ENCODE data around the gene CCDC86. TPM values are rescaled to one million over a fixed set of nuclear protein-coding genes. Genes with fewer than 3 reads are reported as not detected.

The CCDC86 gene
- total and polyA plus RNA-seq, 4 donors = 8.1 to 15.2 (median 10.0) TPM

- 70 to 81% methylated on average over 13 of the region's 13 CpGs for WGBS, 2 donors
- H3K9me3 ChIP-seq (ENCODE audit: control insufficient read depth, low read length) = no peaks in the 10 kb centered on the region
- no peaks in the 10 kb centered on the region for H3K27me3 ChIP-seq (ENCODE audit: control insufficient read depth in 1 of 2, insufficient read depth in 2 of 2, low read length in 1 of 2)
- H3K27ac ChIP-seq (ENCODE audit: low read depth in 1 of 2, low read length in 2 of 2) = no peak overlapping the region
- peaks cover 0 to 6% of the 10 kb centered on the region in 2 donors for H3K36me3 ChIP-seq (ENCODE audit: control insufficient read depth in 1 of 2, insufficient read depth in 2 of 2, low read length in 1 of 2)
- DNase-seq (no peak), ATAC-seq (ENCODE audit: low FRiP score) (no peak)
- no peak overlapping the region for H3K4me3 ChIP-seq (ENCODE audit: low read length in 2 of 2)
- H3K4me1 ChIP-seq (ENCODE audit: control insufficient read depth in 1 of 2, insufficient read depth in 2 of 2, low read length in 2 of 2) = peaks cover 0 to 4% of the 10 kb centered on the region in 2 donors
- intact Hi-C loops (cut with DNase I) = loop anchor here in 1 of 2 donors (10.0 kb wide), 1 partner anchor 548 kb away; the partner anchor contains the start of gene TMEM216
Observed at GRCh38 chr11:60847281-60847680, 5.4 kb downstream of the CCDC86 start.

DNA sequence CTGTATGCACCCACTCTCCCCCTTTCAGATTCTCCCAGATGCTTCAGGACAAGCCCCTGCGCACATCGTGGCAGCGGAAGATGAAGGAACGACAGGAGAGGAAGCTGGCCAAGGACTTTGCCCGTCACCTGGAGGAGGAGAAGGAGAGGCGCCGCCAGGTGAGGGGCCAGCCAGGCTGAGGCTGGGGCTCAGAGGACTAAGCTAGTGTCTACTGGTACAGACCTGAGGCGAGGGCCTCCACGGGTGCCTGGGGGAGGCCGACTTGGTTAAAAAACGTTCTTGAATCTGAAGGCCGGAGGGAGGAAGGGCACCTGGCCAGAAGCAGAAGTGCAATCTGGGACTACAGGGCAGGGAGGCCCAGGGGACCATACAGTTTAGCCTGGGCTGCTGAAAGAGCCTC, 6.0 kb downstream of the CCDC86 start:
- DNase-seq (no peak), ATAC-seq (ENCODE audit: low FRiP score) (no peak)
- peaks cover 0 to 6% of the 10 kb centered on the region in 2 donors for H3K36me3 ChIP-seq (ENCODE audit: control insufficient read depth in 1 of 2, insufficient read depth in 2 of 2, low read length in 1 of 2)
- H3K4me3 ChIP-seq (ENCODE audit: low read length in 2 of 2) = no peak overlapping the region
- intact Hi-C loops (cut with DNase I) = loop anchor here in 1 of 2 donors (10.0 kb wide), 1 partner anchor 547 kb away; the partner anchor contains the start of gene TMEM216
- H3K9me3 ChIP-seq (ENCODE audit: control insufficient read depth, low read length) = no peaks in the 10 kb centered on the region
- no peaks in the 10 kb centered on the region for H3K27me3 ChIP-seq (ENCODE audit: control insufficient read depth in 1 of 2, insufficient read depth in 2 of 2, low read length in 1 of 2)
- 90 to 91% methylated on average over 12 of the region's 12 CpGs for WGBS, 2 donors
- H3K27ac ChIP-seq (ENCODE audit: low read depth in 1 of 2, low read length in 2 of 2) = no peak overlapping the region
- H3K4me1 ChIP-seq (ENCODE audit: control insufficient read depth in 1 of 2, insufficient read depth in 2 of 2, low read length in 2 of 2) = peaks cover 0 to 4% of the 10 kb centered on the region in 2 donors

- DNase-seq (no peak), ATAC-seq (ENCODE audit: low FRiP score) (no peak)
- Histone ChIP-seq H3K4me3 (ENCODE audit: low read length in 2 of 2) (no peak overlapping the region), H3K36me3 (ENCODE audit: control insufficient read depth in 1 of 2, insufficient read depth in 2 of 2, low read length in 1 of 2) (peaks cover 0 to 6% of the 10 kb centered on the region in 2 donors), H3K27me3 (ENCODE audit: control insufficient read depth in 1 of 2, insufficient read depth in 2 of 2, low read length in 1 of 2) (no peaks in the 10 kb centered on the region), H3K4me1 (ENCODE audit: control insufficient read depth in 1 of 2, insufficient read depth in 2 of 2, low read length in 2 of 2) (peaks cover 0 to 1% of the 10 kb centered on the region in 2 donors), H3K27ac (ENCODE audit: low read depth in 1 of 2, low read length in 2 of 2) (no peak overlapping the region), H3K9me3 (ENCODE audit: control insufficient read depth, low read length) (no peaks in the 10 kb centered on the region)
- WGBS, 2 donors = 83 to 84% methylated on average over 10 of the region's 10 CpGs
- intact Hi-C loops (cut with DNase I) = loop anchor here in 1 of 2 donors (10.0 kb wide), 1 partner anchor 546 kb away; the partner anchor contains the start of gene TMEM216
Observed at GRCh38 chr11:60848714-60849151, 6.8 kb downstream of the CCDC86 start.

DNA sequence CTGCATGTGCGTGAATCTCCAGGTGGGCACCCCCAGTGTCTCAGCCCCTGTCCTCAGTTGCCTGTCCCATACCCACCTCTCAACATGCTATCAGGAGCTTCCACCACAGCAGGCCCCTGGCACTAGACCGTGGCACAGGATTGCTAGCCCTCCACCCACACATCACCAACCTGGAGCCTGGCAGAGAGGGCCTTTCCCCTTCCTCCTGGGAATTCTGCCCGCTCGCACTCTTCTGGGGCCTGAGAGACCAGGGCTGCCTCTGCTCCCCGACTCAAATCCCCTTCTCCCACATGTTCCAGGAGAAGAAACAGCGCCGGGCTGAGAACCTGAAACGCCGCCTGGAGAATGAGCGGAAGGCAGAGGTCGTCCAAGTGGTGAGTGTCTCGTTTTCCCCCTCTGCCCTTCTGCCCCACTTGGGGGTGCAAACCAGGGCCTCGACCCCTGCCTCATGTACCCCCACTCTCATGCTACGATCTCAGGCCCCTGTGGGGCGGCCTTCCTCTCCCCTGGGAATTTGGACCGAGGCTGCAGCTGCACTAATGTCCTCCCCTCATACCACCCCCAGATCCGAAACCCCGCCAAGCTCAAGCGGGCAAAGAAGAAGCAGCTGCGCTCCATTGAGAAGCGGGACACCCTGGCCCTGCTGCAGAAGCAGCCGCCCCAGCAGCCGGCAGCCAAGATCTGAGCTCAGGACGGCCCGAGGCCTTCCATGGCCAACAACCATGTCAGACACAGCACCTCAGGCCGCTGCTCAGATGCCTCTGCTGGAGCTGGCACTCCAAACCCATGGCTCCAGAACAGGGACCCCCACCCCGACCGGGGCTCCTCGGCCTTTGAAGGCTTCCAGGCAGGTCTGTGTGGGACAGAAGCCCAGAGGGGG, 8.0 kb downstream of the CCDC86 start:
- Histone ChIP-seq H3K9me3 (ENCODE audit: control insufficient read depth, low read length) (no peaks in the 10 kb centered on the region), H3K4me3 (ENCODE audit: low read length in 2 of 2) (no peak overlapping the region), H3K27ac (ENCODE audit: low read depth in 1 of 2, low read length in 2 of 2) (no peak overlapping the region), H3K27me3 (ENCODE audit: control insufficient read depth in 1 of 2, insufficient read depth in 2 of 2, low read length in 1 of 2) (no peaks in the 10 kb centered on the region), H3K4me1 (ENCODE audit: control insufficient read depth in 1 of 2, insufficient read depth in 2 of 2, low read length in 2 of 2) (no peaks in the 10 kb centered on the region), H3K36me3 (ENCODE audit: control insufficient read depth in 1 of 2, insufficient read depth in 2 of 2, low read length in 1 of 2) (peaks cover 0 to 6% of the 10 kb centered on the region in 2 donors)
- WGBS, 2 donors = 90 to 91% methylated on average over 29 of the region's 29 CpGs
- intact Hi-C loops (cut with DNase I) = loop anchor here in 1 of 2 donors (10.0 kb wide), 1 partner anchor 545 kb away; the partner anchor contains the start of gene TMEM216
- ATAC-seq (ENCODE audit: low FRiP score) (no peak), DNase-seq (no peak)

DNA sequence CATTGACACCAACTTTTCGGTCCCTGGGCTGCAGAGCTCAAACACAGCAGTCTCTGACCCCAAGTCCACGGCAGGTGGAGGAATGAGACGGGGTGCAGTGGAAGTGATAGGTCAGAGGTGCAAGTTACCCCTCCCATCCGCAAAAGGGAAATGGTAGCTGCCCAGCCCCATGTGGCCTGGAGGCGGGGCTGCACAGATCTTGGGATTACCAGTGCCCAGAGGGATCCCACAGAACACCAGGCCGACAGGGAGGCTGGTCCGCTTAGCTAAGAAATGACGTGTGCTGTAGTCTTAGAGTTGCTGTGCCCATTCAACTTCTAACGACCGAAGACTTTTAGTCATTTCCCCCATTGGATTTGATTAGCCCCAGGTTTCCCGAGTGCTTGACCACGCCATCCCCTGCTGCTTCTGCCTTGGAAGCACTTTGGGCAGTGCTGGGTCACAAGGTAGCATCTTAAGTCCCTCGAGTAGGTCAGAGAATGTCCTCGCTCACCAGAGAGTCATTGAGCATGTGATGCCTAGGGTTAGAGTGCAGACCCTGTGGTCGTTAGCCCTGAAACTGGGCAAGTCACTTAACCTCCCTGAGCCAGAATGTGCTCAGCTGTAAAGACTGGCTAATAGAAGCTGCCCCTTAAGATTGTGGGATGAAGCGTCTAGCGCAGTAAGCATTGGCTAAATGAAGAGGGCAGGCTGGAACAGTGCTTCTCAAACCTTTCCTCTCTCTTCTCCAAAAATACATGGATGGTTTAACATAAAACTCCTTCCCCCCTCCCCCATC, 9.6 kb downstream of the CCDC86 start:
- intact Hi-C loops (cut with DNase I) = no loop called here
- DNase-seq = no peak
- no peak for ATAC-seq (ENCODE audit: low FRiP score)
- H3K4me1 ChIP-seq (ENCODE audit: control insufficient read depth in 1 of 2, insufficient read depth in 2 of 2, low read length in 2 of 2) = no peaks in the 10 kb centered on the region
- H3K36me3 ChIP-seq (ENCODE audit: control insufficient read depth in 1 of 2, insufficient read depth in 2 of 2, low read length in 1 of 2) = peaks cover 0 to 6% of the 10 kb centered on the region in 2 donors
- no peaks in the 10 kb centered on the region for H3K9me3 ChIP-seq (ENCODE audit: control insufficient read depth, low read length)
- no peak overlapping the region for H3K27ac ChIP-seq (ENCODE audit: low read depth in 1 of 2, low read length in 2 of 2)
- H3K4me3 ChIP-seq (ENCODE audit: low read length in 2 of 2) = no peak overlapping the region
- H3K27me3 ChIP-seq (ENCODE audit: control insufficient read depth in 1 of 2, insufficient read depth in 2 of 2, low read length in 1 of 2) = no peaks in the 10 kb centered on the region
- WGBS, 2 donors = 92 to 95% methylated on average over 17 of the region's 17 CpGs

DNA sequence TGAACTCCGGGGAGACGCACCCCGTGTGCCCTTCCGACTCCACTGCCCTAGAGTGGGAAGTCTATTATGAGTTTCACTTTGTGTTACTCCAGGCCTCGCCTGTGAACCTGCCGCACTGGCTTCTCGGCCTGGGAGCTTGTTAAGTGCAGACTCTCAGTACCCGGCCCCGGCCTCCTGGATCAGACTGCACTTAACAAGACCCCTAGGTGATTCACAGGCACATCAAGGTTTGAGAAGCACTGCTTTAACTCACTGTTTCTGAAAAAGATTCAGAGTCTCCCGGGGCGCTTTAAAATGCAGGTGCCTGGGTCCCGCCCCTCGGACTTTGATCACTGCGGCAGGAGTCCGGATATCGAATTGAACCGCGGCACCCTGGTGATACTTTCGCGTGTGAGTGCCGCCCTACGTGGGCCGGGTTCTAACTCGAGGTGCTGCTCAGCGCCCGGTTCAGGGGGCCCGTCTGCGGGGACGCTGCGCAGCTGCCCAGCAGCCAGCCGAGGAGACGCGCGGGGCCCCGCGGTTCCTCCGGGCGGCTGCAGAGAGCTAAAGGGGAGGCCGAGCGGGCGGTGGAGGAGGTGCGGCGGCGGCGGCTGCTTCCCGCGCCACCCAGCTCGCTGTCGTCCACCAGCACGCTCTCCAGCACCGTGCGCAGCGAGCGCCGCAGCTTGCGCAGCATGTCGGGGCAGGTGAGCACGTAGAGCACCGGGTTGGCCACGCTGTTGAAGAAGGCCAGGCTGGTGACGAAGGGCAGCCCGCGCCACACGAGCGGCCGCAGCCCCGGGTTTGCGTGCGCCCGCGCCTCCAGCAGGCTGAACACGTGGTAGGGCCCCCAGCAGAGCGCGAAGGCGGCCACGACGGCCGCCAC, 10.4 kb downstream of the CCDC86 start:
- 35 to 36% methylated on average over 69 to 78 of the region's 78 CpGs for WGBS, 2 donors
- H3K4me3 ChIP-seq (ENCODE audit: low read length in 2 of 2) = no peak overlapping the region

DNA sequence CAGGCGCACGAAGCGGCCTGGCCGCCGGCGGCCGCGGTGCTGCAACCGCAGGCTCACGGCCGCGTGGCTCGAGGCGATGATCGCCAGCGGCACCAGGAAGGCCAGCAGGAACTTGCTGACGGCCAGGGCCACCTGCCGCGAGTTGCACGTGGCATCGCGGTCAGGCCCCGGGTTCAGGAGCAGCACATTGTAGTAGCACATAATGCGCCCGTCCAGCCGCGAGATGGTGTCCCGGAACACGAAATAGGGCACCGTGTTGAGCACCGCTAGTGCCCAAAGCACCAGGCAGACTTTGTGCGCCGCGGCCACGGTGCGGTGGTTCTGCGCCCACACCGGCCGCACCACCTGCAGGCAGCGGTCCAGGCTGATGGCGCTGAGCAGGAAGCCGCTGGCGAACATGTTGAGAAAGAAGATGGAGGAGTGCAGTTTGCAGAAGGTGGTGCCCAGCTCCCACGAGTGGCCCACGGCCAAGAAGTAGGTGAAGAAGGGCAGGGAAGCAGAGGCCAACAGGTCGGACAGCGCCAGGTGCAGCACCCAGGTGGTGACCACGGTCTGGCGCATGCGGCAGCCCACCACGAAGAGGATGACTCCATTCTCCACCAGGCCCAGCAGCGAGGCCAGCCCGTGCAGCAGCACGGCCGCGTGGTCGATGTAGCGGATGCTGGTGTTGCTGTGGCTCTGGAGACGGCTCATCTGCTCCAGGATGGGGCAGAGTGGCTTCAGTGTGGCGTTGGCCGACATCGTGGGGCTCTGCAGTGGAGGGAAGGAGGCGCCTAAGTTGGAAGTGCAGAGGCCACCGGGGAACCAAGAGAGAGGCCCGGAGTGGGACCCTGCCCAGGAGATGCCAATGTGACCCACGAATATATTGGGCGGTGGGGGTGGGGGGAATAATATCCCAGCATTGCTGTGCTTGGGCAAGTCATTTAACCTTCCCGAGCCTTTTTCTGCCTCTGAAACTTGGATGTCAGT, 11.4 kb downstream of the CCDC86 start:
- DNase-seq (no peak), ATAC-seq (ENCODE audit: low FRiP score) (no peak)
- Histone ChIP-seq H3K4me3 (ENCODE audit: low read length in 2 of 2) (no peak overlapping the region), H3K27me3 (ENCODE audit: control insufficient read depth in 1 of 2, insufficient read depth in 2 of 2, low read length in 1 of 2) (no peaks in the 10 kb centered on the region), H3K27ac (ENCODE audit: low read depth in 1 of 2, low read length in 2 of 2) (no peak overlapping the region), H3K36me3 (ENCODE audit: control insufficient read depth in 1 of 2, insufficient read depth in 2 of 2, low read length in 1 of 2) (peaks cover 0 to 6% of the 10 kb centered on the region in 2 donors), H3K9me3 (ENCODE audit: control insufficient read depth, low read length) (no peaks in the 10 kb centered on the region), H3K4me1 (ENCODE audit: control insufficient read depth in 1 of 2, insufficient read depth in 2 of 2, low read length in 2 of 2) (no peaks in the 10 kb centered on the region)
- 75 to 76% methylated on average over 67 to 68 of the region's 68 CpGs for WGBS, 2 donors
- intact Hi-C loops (cut with DNase I) = no loop called here

More for the DNA sequence above, 10.4 kb downstream of the CCDC86 start:
- no peak for ATAC-seq (ENCODE audit: low FRiP score)
- no peak overlapping the region for H3K27ac ChIP-seq (ENCODE audit: low read depth in 1 of 2, low read length in 2 of 2)
- peaks cover 0 to 6% of the 10 kb centered on the region in 2 donors for H3K36me3 ChIP-seq (ENCODE audit: control insufficient read depth in 1 of 2, insufficient read depth in 2 of 2, low read length in 1 of 2)
- H3K27me3 ChIP-seq (ENCODE audit: control insufficient read depth in 1 of 2, insufficient read depth in 2 of 2, low read length in 1 of 2) = no peaks in the 10 kb centered on the region
- H3K4me1 ChIP-seq (ENCODE audit: control insufficient read depth in 1 of 2, insufficient read depth in 2 of 2, low read length in 2 of 2) = no peaks in the 10 kb centered on the region
- intact Hi-C loops (cut with DNase I) = no loop called here
- no peak for DNase-seq
- H3K9me3 ChIP-seq (ENCODE audit: control insufficient read depth, low read length) = no peaks in the 10 kb centered on the region
